Nucleus accumbens (tissue), 56 donors: ENCODE results near the gene RS1.

Experiments used
- DNase-seq, 56 donors: peaks; one replicate each; lab custom pipeline; 2025; lab: John Stamatoyannopoulos, UW

Gene RS1

GRCh38 chrX:18613930-18614639 is 57.8 kb downstream of the RS1 start:
- DNase-seq = no peak

- no peak for DNase-seq
Observed at GRCh38 chrX:18607966-18608365, 63.9 kb downstream of the RS1 start.

- DNase-seq = no peak
Observed at GRCh38 chrX:18598413-18598812, 73.5 kb downstream of the RS1 start.

- DNase-seq = peak in 2 of 56 donors; percentile 1 to 2
Observed at GRCh38 chrX:18596096-18596495, 75.8 kb downstream of the RS1 start.

- DNase-seq = no peak
Observed at GRCh38 chrX:18594079-18594478, 77.8 kb downstream of the RS1 start.

- no peak for DNase-seq
Observed at GRCh38 chrX:18591834-18592233, 80.1 kb downstream of the RS1 start.
